Measurements from ENCODE around the gene KATNB1.
A peak's percentile ranks its signal among the peaks of the same experiment; 100 is the strongest.

Gene KATNB1

GRCh38 chr16:57721356-57722209 is 14.0 kb upstream of the KATNB1 start:
- CTCF ChIA-PET: no interaction called here
- POLR2A ChIA-PET: interaction anchor here (0.7 kb wide), 1 partner anchor 13 kb away, joined by 3 read pairs; no protein-coding TSS in a partner anchor
- DNase-seq (ENCODE audit: extremely low spot score): no peak
- TF ChIP-seq FOXK2 (IDR thresholded peaks at IDR 0.05): no peak
- TF ChIP-seq ARNT (IDR thresholded peaks at IDR 0.05): no peak
- no peak for TF ChIP-seq SUZ12 (IDR thresholded peaks at IDR 0.05)
- no peak for TF ChIP-seq FOXM1 (IDR thresholded peaks at IDR 0.05; ENCODE audit: borderline replicate concordance)

GRCh38 chr16:57722210-57722499 is 13.4 kb upstream of the KATNB1 start:
- TF ChIP-seq FOXA1 (IDR thresholded peaks at IDR 0.05): no peak
- no peak for TF ChIP-seq SUZ12 (IDR thresholded peaks at IDR 0.05)
- no peak for TF ChIP-seq FOXK2 (IDR thresholded peaks at IDR 0.05)
- no peak for TF ChIP-seq NFRKB (IDR thresholded peaks at IDR 0.05)
- no peak for TF ChIP-seq BHLHE40 (IDR thresholded peaks at IDR 0.05; ENCODE audit: borderline replicate concordance)
- TF ChIP-seq TARDBP (IDR thresholded peaks at IDR 0.05): no peak
- TF ChIP-seq SP1 (IDR thresholded peaks at IDR 0.05): no peak
- no peak for TF ChIP-seq L3MBTL2 (conservative IDR thresholded peaks at IDR 0.05)
- TF ChIP-seq ELF4 (IDR thresholded peaks at IDR 0.05): no peak
- TF ChIP-seq HDGF (IDR thresholded peaks at IDR 0.05; ENCODE audit: borderline replicate concordance): no peak
- no peak for TF ChIP-seq ARNT (IDR thresholded peaks at IDR 0.05)
- no peak for TF ChIP-seq LEF1 (IDR thresholded peaks at IDR 0.05; ENCODE audit: borderline replicate concordance)
- no peak for TF ChIP-seq CTBP1 (IDR thresholded peaks at IDR 0.05; ENCODE audit: borderline replicate concordance)
- TF ChIP-seq PKNOX1 (IDR thresholded peaks at IDR 0.05): no peak
- no peak for TF ChIP-seq ZNF384 (IDR thresholded peaks at IDR 0.05)
- TF ChIP-seq FOXM1 (IDR thresholded peaks at IDR 0.05; ENCODE audit: borderline replicate concordance): no peak
- no peak for DNase-seq (ENCODE audit: extremely low spot score)
- ChIA-PET CTCF (no interaction called here), POLR2A (interaction anchor here (1.6 kb wide), 1 partner anchor 13 kb away, joined by 7 read pairs; the partner anchor contains the start of gene KATNB1)

- CTCF ChIA-PET: interaction anchor here (0.6 to 0.7 kb wide), 4 partner anchors 14 to 176 kb away, joined by 3 to 4 read pairs (median 3); no protein-coding TSS in a partner anchor
- no peak for TF ChIP-seq TARDBP (IDR thresholded peaks at IDR 0.05)
- no peak for TF ChIP-seq FOXA1 (IDR thresholded peaks at IDR 0.05)
- TF ChIP-seq SUZ12 (IDR thresholded peaks at IDR 0.05): no peak
- no peak for TF ChIP-seq NFRKB (IDR thresholded peaks at IDR 0.05)
- no peak for TF ChIP-seq ARNT (IDR thresholded peaks at IDR 0.05)
- no peak for TF ChIP-seq PKNOX1 (IDR thresholded peaks at IDR 0.05)
- TF ChIP-seq ELF4 (IDR thresholded peaks at IDR 0.05): no peak
- TF ChIP-seq FOXK2 (IDR thresholded peaks at IDR 0.05): no peak
- no peak for TF ChIP-seq BHLHE40 (IDR thresholded peaks at IDR 0.05; ENCODE audit: borderline replicate concordance)
- no peak for TF ChIP-seq HDGF (IDR thresholded peaks at IDR 0.05; ENCODE audit: borderline replicate concordance)
- TF ChIP-seq CTBP1 (IDR thresholded peaks at IDR 0.05; ENCODE audit: borderline replicate concordance): no peak
- TF ChIP-seq SP1 (IDR thresholded peaks at IDR 0.05): no peak
- TF ChIP-seq LEF1 (IDR thresholded peaks at IDR 0.05; ENCODE audit: borderline replicate concordance): no peak
- TF ChIP-seq L3MBTL2 (conservative IDR thresholded peaks at IDR 0.05): no peak
- TF ChIP-seq FOXM1 (IDR thresholded peaks at IDR 0.05; ENCODE audit: borderline replicate concordance): no peak
- TF ChIP-seq ZNF384 (IDR thresholded peaks at IDR 0.05): no peak
- no peak for DNase-seq (ENCODE audit: extremely low spot score)
- POLR2A ChIA-PET: interaction anchor here (1.6 kb wide), 1 partner anchor 13 kb away, joined by 7 read pairs; the partner anchor contains the start of gene KATNB1
These were observed 12.9 kb upstream of the KATNB1 start for GRCh38 chr16:57722651-57723050.

- no peak for TF ChIP-seq PKNOX1 (IDR thresholded peaks at IDR 0.05)
- TF ChIP-seq ELF4 (IDR thresholded peaks at IDR 0.05): no peak
- TF ChIP-seq TARDBP (IDR thresholded peaks at IDR 0.05): no peak
- TF ChIP-seq FOXK2 (IDR thresholded peaks at IDR 0.05): no peak
- no peak for TF ChIP-seq FOXA1 (IDR thresholded peaks at IDR 0.05)
- no peak for TF ChIP-seq ZNF384 (IDR thresholded peaks at IDR 0.05)
- no peak for TF ChIP-seq L3MBTL2 (conservative IDR thresholded peaks at IDR 0.05)
- TF ChIP-seq BHLHE40 (IDR thresholded peaks at IDR 0.05; ENCODE audit: borderline replicate concordance): no peak
- TF ChIP-seq LEF1 (IDR thresholded peaks at IDR 0.05; ENCODE audit: borderline replicate concordance): no peak
- TF ChIP-seq SUZ12 (IDR thresholded peaks at IDR 0.05): no peak
- no peak for TF ChIP-seq CTBP1 (IDR thresholded peaks at IDR 0.05; ENCODE audit: borderline replicate concordance)
- no peak for TF ChIP-seq SP1 (IDR thresholded peaks at IDR 0.05)
- no peak for TF ChIP-seq ARNT (IDR thresholded peaks at IDR 0.05)
- no peak for TF ChIP-seq NFRKB (IDR thresholded peaks at IDR 0.05)
- TF ChIP-seq FOXM1 (IDR thresholded peaks at IDR 0.05; ENCODE audit: borderline replicate concordance): no peak
- TF ChIP-seq HDGF (IDR thresholded peaks at IDR 0.05; ENCODE audit: borderline replicate concordance): no peak
- peak; percentile 42 for DNase-seq (ENCODE audit: extremely low spot score)
- POLR2A ChIA-PET: interaction anchor here (1.6 kb wide), 1 partner anchor 12 kb away, joined by 7 read pairs; the partner anchor contains the start of gene KATNB1
- CTCF ChIA-PET: interaction anchor here (0.5 to 0.7 kb wide), 5 partner anchors 14 to 175 kb away, joined by 3 to 4 read pairs (median 3); no protein-coding TSS in a partner anchor
These were observed 12.4 kb upstream of the KATNB1 start for GRCh38 chr16:57723170-57723569.

GRCh38 chr16:57724531-57724930 is 11.0 kb upstream of the KATNB1 start:
- CTCF ChIA-PET: no interaction called here

More at GRCh38 chr16:57724531-57724930, 11.0 kb upstream of the KATNB1 start:
- TF ChIP-seq ZNF384 (IDR thresholded peaks at IDR 0.05) (no peak), HDGF (IDR thresholded peaks at IDR 0.05; ENCODE audit: borderline replicate concordance) (no peak), BHLHE40 (IDR thresholded peaks at IDR 0.05; ENCODE audit: borderline replicate concordance) (no peak), FOXA1 (IDR thresholded peaks at IDR 0.05) (no peak), LEF1 (IDR thresholded peaks at IDR 0.05; ENCODE audit: borderline replicate concordance) (no peak), SUZ12 (IDR thresholded peaks at IDR 0.05) (no peak), FOXK2 (IDR thresholded peaks at IDR 0.05) (no peak), SP1 (IDR thresholded peaks at IDR 0.05) (no peak), TARDBP (IDR thresholded peaks at IDR 0.05) (no peak), PKNOX1 (IDR thresholded peaks at IDR 0.05) (no peak), L3MBTL2 (conservative IDR thresholded peaks at IDR 0.05) (no peak), ELF4 (IDR thresholded peaks at IDR 0.05) (no peak), CTBP1 (IDR thresholded peaks at IDR 0.05; ENCODE audit: borderline replicate concordance) (no peak)
- no peak for DNase-seq (ENCODE audit: extremely low spot score)
- POLR2A ChIA-PET: no interaction called here

All from HEK293T (cell line).